ENCODE results near the gene DCST2. TPM values are rescaled to one million over a fixed set of nuclear protein-coding genes. Genes with fewer than 3 reads are reported as not detected.
A peak's percentile ranks its signal among the peaks of the same experiment; 100 is the strongest.

DCST2 gene
- total RNA-seq, 1 donor from 2014 or later = 0.64 TPM

DNA sequence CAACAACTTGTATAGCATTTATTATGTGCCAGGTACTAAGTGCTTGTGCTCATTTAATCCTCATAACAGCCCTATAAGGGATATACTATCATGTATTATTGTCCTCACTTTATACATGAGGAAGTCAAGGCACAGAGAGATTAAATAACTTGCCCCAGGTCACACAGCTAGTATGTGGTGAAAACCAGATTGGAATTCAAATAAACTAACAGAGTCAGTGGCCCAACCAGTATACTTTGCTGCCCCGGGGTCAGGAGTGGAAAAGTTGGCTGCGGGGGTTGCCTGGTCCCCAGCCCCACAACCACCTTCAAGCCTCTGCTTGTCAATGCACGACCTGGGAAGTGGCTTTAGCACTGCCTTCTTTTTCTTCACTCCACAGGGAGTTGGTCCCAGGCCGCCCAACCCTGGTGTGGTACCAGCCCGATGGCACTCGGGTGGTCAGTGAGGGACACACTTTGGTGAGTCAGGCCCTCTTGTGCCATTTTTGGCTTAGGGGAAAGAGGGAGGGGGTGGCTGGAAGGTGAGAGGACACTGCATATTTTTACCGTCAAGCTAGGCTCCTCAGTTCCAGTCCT is 20.0 kb upstream of the DCST2 start:
- TF ChIP-seq, protein P1, sequence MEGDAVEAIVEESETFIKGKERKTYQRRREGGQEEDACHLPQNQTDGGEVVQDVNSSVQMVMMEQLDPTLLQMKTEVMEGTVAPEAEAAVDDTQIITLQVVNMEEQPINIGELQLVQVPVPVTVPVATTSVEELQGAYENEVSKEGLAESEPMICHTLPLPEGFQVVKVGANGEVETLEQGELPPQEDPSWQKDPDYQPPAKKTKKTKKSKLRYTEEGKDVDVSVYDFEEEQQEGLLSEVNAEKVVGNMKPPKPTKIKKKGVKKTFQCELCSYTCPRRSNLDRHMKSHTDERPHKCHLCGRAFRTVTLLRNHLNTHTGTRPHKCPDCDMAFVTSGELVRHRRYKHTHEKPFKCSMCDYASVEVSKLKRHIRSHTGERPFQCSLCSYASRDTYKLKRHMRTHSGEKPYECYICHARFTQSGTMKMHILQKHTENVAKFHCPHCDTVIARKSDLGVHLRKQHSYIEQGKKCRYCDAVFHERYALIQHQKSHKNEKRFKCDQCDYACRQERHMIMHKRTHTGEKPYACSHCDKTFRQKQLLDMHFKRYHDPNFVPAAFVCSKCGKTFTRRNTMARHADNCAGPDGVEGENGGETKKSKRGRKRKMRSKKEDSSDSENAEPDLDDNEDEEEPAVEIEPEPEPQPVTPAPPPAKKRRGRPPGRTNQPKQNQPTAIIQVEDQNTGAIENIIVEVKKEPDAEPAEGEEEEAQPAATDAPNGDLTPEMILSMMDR (IDR thresholded peaks at IDR 0.05; ENCODE audit: partially characterized antibody, unreplicated experiment) = no peak
- no peaks in the 10 kb centered on the region for H3K9me3 Mint-ChIP-seq (ENCODE audit: unreplicated experiment)
- no peak for DNase-seq
- H3K4me1 Mint-ChIP-seq (ENCODE audit: low read depth, unreplicated experiment) = peaks cover 12% of the 10 kb centered on the region
- peaks cover 4% of the 10 kb centered on the region for H3K27me3 Mint-ChIP-seq (ENCODE audit: unreplicated experiment)
- no peak overlapping the region for H3K4me3 Mint-ChIP-seq (ENCODE audit: unreplicated experiment)
- no peak overlapping the region for H3K27ac Mint-ChIP-seq (ENCODE audit: unreplicated experiment)
- H3K36me3 Mint-ChIP-seq (ENCODE audit: unreplicated experiment) = no peaks in the 10 kb centered on the region

DNA sequence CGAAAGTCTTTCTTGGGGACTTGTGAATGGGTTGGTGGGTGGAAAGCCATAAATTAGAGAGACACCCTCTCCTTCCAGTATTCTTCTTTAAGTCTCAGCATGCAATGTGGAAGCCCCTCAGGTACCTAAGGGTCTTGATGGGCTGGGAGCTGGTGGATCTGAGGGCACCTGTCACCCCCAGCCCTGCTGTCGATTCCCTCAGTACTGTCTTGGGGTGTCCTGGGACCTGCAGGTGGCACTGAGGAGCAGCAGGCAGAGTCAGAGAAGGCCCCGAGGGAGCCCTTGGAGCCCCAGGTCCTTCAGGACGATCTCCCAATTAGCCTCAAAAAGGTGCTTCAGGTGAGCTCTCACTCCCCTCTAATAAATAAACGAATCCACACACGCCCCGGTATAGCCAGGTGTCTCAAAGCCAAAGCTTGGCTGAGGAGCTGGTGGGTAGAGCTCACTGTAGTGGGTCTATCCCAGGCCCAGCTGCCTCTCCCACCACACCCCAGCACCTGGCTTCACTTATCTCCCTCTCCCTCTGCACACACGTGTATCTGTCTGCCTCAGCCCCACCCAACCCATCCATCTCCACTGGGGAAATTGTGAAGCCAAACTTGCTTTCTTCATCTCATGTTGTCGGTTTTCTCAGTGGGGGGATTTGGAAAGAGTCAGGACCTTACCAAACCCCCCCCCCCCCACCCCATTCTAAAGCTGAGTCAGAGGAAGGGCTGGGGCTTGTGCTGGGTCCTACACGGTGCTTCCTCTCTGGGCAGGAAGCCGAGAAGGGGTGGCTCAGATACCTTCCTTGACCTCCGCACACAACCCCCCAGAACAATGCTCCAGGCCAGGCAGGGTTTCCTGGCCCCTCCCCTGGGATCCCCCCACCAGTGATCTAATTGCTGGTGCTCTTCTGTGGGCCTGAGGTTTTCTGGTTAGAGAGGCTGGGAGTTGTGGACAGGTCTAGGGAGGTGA is 19.1 kb upstream of the DCST2 start:
- Mint-ChIP-seq H3K4me3 (ENCODE audit: unreplicated experiment) (peak overlapping the region; percentile 72), H3K4me1 (ENCODE audit: low read depth, unreplicated experiment) (peaks cover 12% of the 10 kb centered on the region), H3K9me3 (ENCODE audit: unreplicated experiment) (no peaks in the 10 kb centered on the region), H3K27ac (ENCODE audit: unreplicated experiment) (no peak overlapping the region), H3K27me3 (ENCODE audit: unreplicated experiment) (peaks cover 6% of the 10 kb centered on the region), H3K36me3 (ENCODE audit: unreplicated experiment) (no peaks in the 10 kb centered on the region)
- DNase-seq = no peak
- TF ChIP-seq, protein P1 (IDR thresholded peaks at IDR 0.05; ENCODE audit: partially characterized antibody, unreplicated experiment) = no peak

DNA sequence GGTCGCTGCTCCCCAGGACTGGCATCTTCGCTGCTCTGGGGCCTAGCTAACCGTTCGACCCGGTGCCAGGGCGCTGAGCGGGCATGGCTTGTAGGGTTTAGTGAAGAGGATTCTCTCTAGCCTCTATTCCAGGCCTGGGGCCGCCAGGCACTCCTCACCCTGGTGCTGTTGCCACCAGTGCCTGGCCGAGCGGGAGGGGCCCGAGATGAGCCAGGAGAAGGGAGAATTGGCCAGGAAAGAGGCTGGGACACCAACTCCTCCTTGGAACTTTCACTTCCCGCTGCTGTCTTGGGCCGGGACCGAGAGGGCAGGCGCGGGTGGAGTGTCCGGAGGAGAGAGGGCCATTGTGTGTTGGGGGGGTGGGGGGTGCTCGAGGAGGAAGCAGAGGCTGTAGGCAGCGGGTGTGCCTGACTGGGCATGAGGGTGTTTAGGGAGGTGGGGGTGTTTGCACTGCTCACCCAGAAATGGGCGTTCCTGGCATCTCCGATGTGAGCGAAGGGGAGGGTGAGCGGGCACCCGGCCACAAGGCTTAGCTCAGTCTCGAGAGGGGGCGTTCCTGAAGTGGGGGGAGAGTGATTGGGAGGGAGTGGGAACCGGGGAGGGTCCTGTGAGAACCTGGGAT is 18.3 kb upstream of the DCST2 start:
- Mint-ChIP-seq H3K27ac (ENCODE audit: unreplicated experiment) (no peak overlapping the region), H3K9me3 (ENCODE audit: unreplicated experiment) (no peaks in the 10 kb centered on the region), H3K36me3 (ENCODE audit: unreplicated experiment) (no peaks in the 10 kb centered on the region), H3K27me3 (ENCODE audit: unreplicated experiment) (peaks cover 6% of the 10 kb centered on the region), H3K4me1 (ENCODE audit: low read depth, unreplicated experiment) (peaks cover 12% of the 10 kb centered on the region), H3K4me3 (ENCODE audit: unreplicated experiment) (peak overlapping the region; percentile 72)
- TF ChIP-seq, protein P1 (IDR thresholded peaks at IDR 0.05; ENCODE audit: partially characterized antibody, unreplicated experiment) = no peak
- DNase-seq = no peak

DNA sequence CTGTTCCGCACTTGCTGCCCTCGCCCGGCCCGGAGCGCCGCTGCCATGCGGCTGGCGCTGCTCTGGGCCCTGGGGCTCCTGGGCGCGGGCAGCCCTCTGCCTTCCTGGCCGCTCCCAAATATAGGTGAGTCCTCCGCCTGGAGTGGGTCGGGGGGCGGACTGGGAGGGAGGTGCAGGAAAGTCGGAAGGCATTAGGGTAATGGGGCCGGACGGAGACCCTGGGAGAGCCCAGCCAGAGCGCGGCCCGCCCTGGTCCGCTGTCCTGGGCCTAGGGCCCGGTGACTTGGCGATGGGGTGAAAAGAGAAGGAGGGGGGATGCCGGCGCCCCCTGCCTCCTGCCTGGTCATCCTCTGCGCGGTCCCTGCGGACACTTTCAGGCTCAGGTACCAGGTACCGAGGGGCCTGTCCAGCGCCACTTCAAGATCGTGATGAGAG is 17.8 kb upstream of the DCST2 start:
- H3K4me1 Mint-ChIP-seq (ENCODE audit: low read depth, unreplicated experiment) = peaks cover 12% of the 10 kb centered on the region
- no peak overlapping the region for H3K27ac Mint-ChIP-seq (ENCODE audit: unreplicated experiment)
- peaks cover 6% of the 10 kb centered on the region for H3K27me3 Mint-ChIP-seq (ENCODE audit: unreplicated experiment)
- TF ChIP-seq, protein P1 (IDR thresholded peaks at IDR 0.05; ENCODE audit: partially characterized antibody, unreplicated experiment) = no peak
- no peak for DNase-seq
- no peaks in the 10 kb centered on the region for H3K36me3 Mint-ChIP-seq (ENCODE audit: unreplicated experiment)
- peak overlapping the region; percentile 46 for H3K4me3 Mint-ChIP-seq (ENCODE audit: unreplicated experiment)
- H3K9me3 Mint-ChIP-seq (ENCODE audit: unreplicated experiment) = no peaks in the 10 kb centered on the region

Data from glutamatergic neuron (in vitro differentiated cells).